Measurements from ENCODE around the gene SPC24.
A peak's percentile ranks its signal among the peaks of the same experiment; 100 is the strongest.
"Not testable (repeated sequence)": the region's sequence is repeated elsewhere in the genome, so short reads cannot be mapped to it uniquely, and the experiment has no call there.

Gene SPC24

DNA sequence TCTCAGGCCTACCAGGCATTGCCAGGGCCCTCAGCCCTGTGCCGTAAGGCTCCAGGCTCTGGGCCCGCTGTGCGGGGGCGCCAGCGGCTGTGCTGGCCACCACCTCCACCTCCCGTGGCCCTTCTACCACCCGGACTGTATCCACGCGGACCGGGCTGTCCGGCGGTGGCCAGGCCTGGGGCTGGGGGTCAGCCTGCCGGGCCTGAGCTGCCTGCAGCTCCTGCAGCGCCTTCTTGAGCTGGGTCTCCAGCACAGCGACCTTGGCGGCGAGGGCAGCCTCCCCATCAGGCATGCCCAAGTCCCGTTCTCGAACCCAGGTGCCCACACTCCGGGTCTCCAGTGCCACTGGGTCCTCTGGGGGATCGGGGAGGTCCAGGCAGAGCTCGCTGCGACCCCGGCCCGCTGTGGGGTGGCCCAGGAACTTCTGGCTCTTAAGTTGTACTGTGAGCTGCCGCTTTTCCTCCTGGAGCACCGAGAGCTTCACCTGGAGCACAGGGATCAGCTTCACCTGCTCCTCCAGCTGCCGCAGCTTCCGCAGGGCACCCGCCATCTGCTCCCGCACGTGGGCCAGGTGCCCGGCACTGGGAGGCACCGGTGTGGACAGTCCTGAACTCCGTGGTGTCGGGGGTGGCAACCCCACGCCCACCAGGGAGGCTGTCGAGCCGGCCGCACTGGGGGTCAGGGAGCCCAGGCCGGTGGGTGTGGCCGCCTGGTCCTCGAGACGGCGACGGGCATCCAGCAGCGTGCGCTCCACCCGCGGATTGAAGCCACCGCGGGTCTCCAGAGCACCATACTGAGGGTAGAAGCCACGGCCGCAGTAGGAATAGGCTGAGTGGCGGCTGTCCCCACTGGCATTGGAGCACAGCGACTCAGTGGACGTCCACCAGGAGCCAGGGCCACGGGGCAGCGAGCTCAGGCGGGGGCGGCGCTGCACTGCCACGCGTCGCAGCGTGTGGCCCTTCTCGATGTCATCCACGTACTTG is 37.7 kb upstream of the SPC24 start:
- no peak for DNase-seq (ENCODE audit: low spot score)

DNA sequence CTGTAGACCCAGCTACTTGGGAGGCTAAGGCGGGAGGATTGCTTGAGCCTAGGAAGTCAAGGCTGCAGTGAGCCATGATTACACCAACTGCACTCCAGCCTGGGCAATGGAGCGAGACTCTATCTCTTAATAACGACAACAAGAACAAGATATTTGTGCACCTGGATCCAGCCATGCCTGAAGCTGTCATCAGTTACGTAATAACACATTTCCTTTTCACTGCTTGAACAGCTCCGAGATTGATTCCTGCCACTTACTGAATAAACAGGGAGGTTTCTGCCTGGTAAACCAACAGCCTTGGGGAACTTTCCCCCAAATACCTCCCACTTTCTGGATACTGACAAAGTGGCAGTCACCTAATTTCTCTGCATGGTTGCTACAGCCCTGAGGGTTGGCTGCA is 36.4 kb upstream of the SPC24 start:
- DNase-seq (ENCODE audit: low spot score), result no peak

DNA sequence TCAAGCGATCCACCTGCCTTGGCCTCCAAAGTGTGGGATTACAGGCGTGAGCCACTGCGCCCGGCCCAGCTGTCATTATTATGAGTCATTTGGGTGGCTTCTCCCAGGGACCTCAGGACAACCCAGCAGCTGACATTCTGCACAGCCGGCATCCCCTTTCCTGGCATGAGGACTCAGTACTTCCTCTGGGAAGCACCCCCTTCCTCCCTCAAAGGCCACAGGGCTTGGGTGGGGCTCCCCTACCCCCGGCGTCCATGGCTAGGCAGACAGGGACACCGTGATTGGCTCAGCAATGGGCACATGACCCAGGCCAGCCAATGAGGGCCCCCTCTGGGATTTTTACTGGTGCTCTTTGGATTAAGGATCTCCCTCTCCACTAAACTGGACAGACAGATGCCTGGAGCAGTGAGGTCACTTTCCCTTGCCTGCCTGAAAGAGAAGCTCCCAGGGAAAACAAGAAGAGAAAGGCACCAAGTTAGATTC is 35.7 kb upstream of the SPC24 start:
- DNase-seq (ENCODE audit: low spot score), result peak; percentile 87

DNA sequence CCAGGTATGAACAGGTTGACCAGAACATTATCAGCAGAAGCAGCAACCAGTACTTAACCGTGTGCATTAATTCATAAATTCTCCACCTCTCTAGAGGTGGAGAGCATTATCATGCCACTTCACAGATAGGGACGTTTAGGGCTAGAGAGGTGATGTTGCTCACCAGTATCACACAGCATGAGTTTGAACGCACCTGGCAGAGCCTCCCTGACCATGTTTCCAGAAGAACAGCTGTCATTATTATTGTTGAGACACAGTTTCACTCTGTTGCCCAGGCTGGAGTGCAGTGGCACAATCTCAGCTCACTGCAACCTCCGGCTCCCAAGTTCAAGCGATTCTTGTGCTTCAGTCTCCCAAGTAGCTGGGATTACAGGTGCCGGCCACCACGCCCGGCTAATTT is 34.9 kb upstream of the SPC24 start:
- no peak for DNase-seq (ENCODE audit: low spot score)

DNA sequence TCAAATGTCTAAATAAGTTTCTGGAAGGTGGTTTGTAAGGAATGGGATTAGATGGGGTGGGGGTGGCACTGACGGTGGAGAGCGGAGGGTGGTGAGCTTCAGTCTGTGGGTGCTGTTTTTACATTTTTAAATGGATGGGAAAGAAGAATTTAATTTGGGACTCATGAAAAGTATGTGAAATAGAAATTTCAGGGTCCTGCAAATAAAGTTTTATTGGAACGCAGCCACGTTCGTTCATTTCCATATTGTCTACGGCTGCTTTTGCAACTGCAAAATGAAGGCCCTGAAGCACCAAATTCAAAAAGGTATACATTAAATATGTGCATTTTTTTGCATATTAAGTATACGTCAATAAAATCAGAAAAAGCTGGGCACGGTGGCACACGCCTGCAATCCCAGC is 31.9 kb upstream of the SPC24 start:
- no peak for DNase-seq (ENCODE audit: low spot score)

DNA sequence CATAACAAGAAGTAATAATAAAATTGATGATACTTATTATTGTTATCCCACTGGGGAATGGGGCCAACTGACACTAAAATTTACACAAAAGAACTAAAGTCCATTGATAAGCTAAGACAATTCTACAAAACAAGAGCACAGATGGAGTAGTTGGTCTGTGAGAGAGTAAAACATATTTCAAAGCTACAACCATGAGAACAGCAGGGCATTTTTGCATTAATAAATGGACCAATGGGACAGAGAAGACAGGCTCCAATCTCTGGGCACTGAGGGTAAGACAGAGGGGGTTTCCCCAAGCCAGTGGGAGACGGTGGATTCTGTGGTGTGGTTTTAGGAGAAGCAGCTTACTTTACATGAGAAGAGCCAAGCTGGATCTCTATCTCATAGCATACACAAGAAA is 27.4 kb upstream of the SPC24 start:
- DNase-seq (ENCODE audit: low spot score), result no peak

DNA sequence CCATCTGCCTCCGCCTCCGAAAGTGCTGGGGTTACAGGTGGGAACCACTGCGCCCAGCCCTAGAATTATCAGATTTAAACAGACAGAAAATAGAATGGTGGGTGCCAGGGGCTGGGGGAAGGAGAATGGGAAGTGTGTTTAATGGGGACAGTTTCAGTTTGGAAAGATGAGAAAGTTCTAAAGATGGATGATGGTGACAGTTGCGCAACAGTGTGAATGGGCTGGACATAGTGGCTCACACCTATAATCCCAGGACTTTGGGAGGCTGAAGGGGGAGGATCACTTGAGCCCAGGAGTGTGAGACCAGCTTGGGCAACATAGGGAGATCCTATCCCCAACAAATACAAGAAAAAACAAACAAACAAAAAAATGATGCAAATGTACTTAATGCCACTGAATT is 25.9 kb upstream of the SPC24 start:
- no peak for DNase-seq (ENCODE audit: low spot score)

DNA sequence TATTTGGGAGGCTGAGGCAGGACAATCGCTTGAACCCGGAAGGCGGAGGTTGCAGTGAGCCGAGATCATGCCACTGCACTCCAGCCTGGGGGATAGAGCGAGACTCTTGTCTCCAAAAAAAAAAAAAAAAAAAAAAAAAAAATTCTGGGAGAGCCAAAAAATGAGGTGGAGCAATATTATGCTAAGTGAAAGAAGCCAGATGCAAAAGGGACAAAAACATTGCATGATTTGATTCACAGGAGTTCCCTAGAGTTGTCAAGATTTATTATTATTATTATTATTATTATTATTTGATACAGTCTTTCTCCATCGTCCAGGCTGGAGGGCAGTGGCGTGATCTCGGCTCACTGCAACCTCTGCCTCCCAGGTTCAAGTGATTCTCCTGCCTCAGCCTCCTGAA is 25.4 kb upstream of the SPC24 start:
- not testable (repeated sequence) for DNase-seq (ENCODE audit: low spot score)

DNA sequence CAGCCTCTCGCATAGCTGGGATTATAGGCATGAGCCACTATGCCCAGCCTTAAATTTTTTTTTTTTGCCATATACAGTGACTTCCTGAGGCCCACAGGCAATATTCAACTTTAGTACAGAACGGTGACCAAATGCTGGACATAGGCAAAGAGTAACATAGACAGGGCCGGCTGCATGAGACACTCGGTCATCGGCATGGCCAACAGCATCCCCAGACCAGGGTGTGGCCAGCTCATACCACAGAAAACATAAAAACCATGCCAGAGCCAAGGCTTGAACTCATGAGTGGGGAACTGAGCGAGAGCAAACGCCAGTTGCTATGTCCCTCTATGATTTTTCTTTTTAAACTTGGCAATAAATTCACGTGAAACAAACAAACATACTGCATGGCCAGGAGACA is 24.8 kb upstream of the SPC24 start:
- DNase-seq (ENCODE audit: low spot score), result peak; percentile 76

DNA sequence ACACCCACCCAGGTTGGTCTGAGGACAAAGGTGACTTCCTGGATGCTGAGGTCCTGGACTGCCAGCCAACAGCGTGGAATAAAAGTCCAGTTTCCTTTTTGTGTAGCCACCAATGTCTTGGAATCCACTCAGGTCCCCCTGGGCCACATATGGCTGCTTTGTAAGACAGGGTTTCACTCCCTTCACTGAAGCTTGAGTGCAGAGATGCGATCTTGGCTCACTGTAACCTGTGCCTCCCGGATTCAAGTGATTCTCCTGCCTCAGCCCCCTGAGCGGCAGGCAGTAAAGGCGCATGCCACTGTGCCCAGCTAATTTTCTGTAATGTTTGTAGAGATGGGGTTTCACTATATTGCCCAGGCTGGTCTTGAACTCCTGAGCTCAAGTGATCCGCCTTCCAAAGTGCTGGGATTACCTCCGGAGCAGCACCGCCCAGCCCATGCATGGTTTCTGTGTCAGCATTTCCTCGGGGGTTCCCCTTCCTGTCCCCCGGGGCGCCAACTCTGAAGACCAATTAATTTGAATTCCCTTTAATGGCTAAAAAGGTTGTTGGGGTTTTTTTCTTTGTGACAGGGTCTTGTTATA is 24.2 kb upstream of the SPC24 start:
- DNase-seq (ENCODE audit: low spot score), result no peak

DNA sequence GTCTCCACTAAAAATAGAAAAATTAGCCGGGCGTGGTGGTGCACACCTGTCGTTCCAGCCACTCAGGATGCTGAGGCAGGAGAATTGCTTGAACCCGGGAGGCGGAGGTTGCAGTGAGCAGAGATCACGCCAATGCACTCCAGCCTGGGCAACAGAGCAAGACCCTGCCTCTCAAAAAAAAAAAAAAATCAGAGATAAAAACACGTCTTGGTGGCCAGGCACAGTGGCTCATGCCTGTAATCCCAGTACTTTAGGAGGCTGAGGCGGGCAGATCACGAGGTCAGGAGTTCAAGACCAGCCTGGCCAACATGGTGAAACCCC is 23.5 kb upstream of the SPC24 start:
- not testable (repeated sequence) for DNase-seq (ENCODE audit: low spot score)

DNA sequence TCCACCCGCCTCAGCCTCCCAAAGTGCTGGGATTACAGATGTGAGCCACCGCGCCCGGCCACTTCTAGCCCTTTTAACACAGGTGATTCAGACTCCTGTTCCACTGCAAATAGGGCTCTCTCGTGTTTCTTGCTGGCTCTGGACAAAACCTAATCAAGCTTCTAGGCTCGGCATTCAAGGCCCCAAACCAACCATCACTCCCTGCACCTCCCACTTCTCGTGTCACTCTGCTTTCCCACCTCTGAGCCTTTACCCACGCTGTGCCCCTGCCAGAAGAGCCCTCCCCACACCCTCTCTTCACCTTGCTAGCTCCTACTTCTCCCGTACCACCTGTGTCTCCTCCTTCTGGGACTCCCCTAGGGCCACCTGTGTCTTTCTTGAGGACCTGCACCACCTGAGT is 22.0 kb upstream of the SPC24 start:
- DNase-seq (ENCODE audit: low spot score), result no peak

DNA sequence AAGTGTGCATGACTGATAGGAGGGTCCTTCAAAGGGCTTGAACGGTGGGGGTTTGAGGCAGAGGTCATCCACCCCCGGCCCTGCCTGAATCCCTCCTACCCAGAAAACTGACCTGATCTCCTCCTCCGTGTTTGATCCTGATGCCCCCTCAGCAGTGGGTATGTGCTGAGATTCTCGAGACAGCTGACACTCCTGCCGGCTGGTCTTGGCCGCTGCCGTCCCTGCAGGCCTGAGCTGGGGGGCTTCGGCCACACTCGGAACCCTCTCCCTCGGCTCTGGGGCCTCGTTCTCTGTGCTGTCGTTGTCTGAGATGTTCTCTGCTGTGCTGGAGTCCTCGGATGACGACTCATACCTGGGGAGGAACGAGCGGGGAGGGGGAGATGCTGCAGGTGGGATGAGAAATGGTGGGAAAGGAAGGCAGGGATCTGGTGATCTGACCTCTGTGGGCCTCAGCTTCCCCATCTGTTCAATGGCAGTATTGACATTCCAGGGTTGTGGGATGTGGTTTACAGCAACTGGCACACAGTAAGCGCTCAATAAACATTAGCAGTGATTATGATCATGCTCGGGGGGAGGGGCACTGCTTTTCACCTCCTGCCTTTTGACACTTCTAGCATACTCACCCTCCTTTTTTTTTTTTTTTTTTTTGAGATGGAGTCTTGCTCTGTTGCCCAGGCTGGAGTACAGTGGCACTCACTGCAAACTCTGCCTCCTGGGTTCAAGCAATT is 21.0 kb upstream of the SPC24 start:
- no peak for DNase-seq (ENCODE audit: low spot score)

DNA sequence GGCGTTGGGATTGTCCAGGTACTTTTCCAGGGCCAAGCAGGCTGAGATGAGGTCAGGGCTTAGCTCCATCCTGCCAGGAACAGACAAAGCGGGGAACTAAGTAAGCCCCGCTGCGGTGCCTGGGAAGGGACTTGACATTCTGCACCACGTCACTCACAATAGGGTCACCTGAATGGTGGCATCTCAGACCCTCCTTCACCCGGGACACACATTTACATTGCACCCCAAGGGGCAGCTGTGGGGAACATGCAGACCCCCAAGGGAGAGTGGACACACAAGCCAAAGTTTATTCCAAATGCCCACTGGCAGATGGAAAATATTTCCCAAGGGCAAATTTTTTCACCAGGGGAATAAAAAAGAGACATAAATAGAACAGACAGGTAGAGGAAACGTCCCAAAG is 20.3 kb upstream of the SPC24 start:
- no peak for DNase-seq (ENCODE audit: low spot score)

DNA sequence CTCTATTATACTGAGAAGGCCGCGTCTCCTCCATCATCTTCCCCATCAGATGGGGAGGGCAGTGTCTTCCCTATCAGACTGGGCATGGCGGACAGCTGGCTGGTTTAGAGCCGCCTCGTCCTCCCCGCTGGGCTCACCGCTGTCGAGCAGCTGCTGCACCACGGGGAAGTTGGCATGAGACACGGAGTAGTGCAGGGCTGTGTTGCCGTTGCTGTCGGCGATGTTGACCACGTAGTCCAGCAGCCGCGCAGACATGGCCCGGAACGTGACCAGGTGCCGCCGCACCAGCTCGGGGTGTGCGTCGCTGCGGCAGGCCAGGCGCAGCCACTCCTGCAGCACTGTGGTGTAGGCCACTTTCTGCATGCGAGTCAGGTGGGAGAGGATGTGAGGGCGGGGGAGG is 18.8 kb upstream of the SPC24 start:
- DNase-seq (ENCODE audit: low spot score), result no peak

DNA sequence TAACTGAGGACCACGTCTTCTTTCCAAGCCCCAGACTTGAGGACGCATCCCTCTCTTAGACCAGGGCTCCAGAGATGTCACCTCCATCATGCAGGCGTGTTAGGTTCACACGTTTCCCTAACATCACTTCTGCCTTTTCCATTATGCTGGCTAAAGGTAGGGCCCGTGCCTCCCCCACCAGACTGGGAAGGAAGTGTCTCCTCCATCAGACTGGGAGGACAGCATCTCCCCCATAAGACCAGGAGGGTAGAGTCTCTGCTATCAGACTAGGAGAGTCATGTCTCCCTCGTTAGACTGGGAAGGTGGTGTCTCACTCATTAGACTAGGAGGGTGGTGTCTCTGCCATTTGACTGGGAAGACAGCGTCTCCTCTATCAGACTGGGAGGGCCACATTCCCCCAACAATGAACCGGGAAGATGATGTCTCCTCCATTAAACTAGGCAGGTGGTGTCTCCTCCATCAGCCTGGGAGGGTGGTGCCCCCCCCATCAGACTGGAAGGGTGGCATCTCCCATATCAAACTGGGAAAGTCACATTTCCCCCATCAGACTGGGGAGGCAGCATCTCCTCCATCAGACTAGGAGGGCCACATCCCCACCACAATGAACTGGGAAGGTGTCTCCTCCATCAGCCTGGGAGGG is 18.1 kb upstream of the SPC24 start:
- no peak for DNase-seq (ENCODE audit: low spot score)

DNA sequence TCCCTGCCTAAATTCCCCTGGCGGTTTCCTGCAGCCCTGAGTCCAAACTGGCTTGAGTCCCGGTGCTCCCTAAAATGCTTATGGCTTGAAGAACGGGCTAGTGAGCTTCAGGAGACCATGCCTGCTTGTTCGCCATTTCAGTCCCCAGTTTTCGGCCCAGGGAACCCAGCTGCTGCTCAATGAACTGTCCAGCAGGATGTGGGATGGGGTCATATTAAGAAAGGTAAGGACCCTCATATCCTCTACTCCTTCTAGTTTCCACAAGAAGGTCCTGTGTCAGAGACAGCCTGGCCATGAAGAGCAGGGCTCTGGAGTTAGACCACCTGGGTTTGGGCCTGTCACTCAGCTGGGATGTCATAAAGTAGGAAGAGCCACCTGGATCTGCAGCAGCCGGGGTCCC is 17.0 kb upstream of the SPC24 start:
- DNase-seq (ENCODE audit: low spot score), result no peak

DNA sequence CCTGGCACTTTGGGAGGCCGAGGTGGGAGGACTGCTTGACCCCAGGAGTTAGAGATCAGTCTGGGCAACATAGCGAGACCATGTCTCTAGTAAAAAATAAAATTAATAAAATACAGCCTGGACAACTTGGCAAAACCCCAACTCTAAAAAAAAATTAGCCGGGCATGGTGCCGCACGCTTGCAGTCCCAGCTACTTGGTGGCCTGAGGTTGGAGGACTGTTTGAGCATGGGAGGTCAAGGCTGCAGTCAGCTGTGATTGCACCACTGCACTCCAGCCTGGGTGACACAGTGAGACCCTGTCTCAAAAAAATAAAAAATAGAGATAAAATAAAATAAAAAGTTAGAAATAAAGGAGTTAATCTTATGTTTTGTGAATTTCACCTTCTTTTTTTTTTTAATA is 15.6 kb upstream of the SPC24 start:
- DNase-seq (ENCODE audit: low spot score), result no peak

DNA sequence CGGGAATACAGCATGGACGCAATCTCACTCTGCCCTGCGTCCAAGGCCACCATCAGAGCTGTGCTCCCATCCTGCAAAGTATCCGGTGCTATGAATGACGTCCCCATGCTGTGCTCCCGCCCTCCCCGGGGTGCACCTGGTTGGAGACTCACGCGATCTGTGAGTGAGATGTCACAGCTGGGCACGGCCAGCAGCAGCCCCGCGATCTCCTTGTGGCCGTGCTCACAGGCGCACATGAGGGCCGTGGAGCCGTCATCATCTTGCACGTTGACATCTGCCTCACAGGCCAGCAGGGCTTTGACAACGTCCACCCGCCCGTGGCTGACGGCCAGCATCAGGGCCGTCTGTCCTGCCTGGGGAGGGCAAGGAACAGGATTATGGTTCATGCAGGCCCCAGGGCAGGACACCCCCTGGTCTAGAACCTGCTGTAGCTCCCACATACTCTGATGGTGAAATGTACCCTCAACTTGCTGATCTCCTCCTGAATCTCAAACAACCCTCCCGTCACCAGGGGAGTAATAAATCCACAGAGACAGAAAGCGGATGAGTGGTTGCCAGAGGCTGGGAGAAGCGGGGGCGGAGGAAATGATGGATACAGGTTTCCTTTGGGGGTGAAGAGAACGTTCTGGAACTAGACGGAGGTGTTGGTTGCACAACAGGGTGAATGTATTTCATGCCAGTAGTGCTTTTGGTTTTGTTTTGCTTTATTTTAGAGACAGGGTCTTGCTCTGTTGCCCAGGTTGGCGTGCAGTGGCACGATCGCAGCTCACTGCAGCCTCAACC is 14.5 kb upstream of the SPC24 start:
- DNase-seq (ENCODE audit: low spot score), result no peak

DNA sequence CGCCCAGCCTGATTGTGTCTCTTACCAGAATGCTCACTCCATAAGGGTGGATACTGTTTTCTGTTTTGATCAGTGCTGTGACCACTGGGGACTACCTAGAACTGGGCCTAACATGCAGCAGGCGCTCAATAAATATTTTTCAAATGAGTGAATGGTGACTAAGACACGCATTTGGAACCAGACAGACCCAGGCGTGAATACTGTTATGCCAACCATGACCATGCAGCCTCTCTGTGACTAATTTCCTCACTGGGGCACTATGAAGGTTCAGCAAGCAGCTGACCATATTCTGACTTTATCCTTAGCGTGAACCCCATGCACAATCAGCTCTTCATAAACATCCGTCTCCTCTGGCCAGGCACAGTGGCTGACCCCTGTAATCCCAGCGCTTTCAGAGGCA is 13.0 kb upstream of the SPC24 start:
- peak; percentile 87 for DNase-seq (ENCODE audit: low spot score)

DNA sequence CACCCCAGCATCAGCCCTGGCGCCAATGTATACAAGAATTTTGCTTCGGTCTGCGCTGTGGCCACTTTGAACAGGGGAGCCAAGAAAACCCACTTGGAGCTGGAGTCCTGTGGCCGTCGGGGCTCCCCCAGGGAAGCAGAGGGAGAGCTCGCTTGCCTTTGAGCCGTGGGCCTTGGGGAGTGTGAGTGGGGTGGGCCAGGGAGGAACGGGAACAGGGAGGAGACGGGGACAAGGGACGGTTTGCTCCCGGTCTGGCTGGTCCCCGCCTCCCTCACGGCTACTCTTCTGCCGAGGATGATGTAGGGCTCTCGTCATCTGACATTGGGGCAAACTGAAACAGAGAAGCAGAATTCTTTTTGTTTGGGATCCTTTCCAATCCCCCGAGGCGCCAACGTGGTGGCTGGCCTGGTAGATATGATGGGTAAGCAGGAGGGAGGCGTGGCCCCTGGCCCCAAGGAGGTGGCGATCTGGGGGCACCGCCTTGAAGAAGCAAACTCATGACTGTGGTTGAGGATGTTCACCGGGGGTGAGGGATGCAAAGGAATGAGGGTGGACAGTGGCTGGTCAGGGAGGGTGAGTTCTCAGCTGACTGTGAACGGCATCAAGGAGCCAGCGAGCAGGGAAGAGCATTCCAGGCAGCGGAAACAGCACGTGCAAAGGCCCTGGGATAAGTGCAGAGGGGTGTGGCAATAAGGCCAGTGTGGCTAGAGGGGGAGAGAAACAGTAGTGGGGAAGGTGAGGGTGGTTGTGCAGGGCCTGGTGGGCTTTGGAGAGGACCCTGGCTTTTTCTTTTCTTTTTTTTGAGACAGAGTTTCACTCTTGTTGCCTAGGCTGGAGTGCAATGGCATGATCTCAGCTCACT is 10.9 kb upstream of the SPC24 start:
- peak; percentile 75 for DNase-seq (ENCODE audit: low spot score)

All from AG20443 (cell line).